HL-60 (cell line): Measurements from ENCODE around the gene PARP2.

Source experiments
- GABPA ChIP-seq: IDR thresholded peaks from 2 replicates; pipeline ENCODE4 v1.6.1; 2012; ENCODE audit warnings: low read depth
- POLR2AphosphoS5 ChIP-seq: IDR thresholded peaks from 2 replicates; pipeline ENCODE4 v1.6.1; 2012; ENCODE audit warnings: low read depth
- SPI1 ChIP-seq: IDR thresholded peaks from 2 replicates; pipeline ENCODE4 v1.6.1; 2012; ENCODE audit warnings: low read depth, mild to moderate bottlenecking, borderline replicate concordance
- TF ChIP-seq, protein P1 (sequence below): IDR thresholded peaks from 2 replicates; pipeline ENCODE4 v1.6.1; 2012; ENCODE audit warnings: low read depth; ENCODE audit not compliant: insufficient replicate concordance
- TF ChIP-seq, protein P2 (sequence below): IDR thresholded peaks from one replicate; pipeline ENCODE4 v1.5.1; 2011; ENCODE audit warnings: low read length, control low read depth, inconsistent platforms; ENCODE audit not compliant: insufficient read depth

DNA sequence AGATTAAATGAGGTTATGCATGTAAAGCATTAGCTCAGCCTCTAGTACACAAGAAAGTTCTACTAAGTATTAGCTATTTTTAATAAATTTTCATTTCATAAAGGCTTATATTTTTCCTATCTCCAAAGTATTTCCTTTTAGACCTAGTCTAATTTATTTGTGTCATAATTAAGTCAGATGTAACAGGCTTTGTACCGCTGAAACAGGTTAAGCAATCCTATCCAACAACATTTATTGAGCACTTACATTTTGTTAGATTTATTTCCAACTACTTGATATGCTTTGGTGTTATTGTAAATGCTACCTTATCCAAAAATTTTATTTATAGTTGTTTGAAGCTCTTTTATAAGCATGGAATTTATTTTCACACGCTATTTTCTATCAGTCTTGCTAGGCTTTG lies 1.8 kb upstream of the PARP2 start:
- TF ChIP-seq, protein P1, sequence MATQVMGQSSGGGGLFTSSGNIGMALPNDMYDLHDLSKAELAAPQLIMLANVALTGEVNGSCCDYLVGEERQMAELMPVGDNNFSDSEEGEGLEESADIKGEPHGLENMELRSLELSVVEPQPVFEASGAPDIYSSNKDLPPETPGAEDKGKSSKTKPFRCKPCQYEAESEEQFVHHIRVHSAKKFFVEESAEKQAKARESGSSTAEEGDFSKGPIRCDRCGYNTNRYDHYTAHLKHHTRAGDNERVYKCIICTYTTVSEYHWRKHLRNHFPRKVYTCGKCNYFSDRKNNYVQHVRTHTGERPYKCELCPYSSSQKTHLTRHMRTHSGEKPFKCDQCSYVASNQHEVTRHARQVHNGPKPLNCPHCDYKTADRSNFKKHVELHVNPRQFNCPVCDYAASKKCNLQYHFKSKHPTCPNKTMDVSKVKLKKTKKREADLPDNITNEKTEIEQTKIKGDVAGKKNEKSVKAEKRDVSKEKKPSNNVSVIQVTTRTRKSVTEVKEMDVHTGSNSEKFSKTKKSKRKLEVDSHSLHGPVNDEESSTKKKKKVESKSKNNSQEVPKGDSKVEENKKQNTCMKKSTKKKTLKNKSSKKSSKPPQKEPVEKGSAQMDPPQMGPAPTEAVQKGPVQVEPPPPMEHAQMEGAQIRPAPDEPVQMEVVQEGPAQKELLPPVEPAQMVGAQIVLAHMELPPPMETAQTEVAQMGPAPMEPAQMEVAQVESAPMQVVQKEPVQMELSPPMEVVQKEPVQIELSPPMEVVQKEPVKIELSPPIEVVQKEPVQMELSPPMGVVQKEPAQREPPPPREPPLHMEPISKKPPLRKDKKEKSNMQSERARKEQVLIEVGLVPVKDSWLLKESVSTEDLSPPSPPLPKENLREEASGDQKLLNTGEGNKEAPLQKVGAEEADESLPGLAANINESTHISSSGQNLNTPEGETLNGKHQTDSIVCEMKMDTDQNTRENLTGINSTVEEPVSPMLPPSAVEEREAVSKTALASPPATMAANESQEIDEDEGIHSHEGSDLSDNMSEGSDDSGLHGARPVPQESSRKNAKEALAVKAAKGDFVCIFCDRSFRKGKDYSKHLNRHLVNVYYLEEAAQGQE: no peak
- TF ChIP-seq POLR2AphosphoS5: no peak
- TF ChIP-seq, protein P2, sequence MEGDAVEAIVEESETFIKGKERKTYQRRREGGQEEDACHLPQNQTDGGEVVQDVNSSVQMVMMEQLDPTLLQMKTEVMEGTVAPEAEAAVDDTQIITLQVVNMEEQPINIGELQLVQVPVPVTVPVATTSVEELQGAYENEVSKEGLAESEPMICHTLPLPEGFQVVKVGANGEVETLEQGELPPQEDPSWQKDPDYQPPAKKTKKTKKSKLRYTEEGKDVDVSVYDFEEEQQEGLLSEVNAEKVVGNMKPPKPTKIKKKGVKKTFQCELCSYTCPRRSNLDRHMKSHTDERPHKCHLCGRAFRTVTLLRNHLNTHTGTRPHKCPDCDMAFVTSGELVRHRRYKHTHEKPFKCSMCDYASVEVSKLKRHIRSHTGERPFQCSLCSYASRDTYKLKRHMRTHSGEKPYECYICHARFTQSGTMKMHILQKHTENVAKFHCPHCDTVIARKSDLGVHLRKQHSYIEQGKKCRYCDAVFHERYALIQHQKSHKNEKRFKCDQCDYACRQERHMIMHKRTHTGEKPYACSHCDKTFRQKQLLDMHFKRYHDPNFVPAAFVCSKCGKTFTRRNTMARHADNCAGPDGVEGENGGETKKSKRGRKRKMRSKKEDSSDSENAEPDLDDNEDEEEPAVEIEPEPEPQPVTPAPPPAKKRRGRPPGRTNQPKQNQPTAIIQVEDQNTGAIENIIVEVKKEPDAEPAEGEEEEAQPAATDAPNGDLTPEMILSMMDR: no peak
- no peak for TF ChIP-seq GABPA
- no peak for TF ChIP-seq SPI1
